GDM1 (cell line): ENCODE results near the gene ABCC1.
"Not testable (repeated sequence)": the region's sequence is repeated elsewhere in the genome, so short reads cannot be mapped to it uniquely, and the experiment has no call there.

Experiments
- DNase-seq: peaks from one replicate; lab custom pipeline; 2025; lab: John Stamatoyannopoulos, UW

Gene ABCC1

DNA sequence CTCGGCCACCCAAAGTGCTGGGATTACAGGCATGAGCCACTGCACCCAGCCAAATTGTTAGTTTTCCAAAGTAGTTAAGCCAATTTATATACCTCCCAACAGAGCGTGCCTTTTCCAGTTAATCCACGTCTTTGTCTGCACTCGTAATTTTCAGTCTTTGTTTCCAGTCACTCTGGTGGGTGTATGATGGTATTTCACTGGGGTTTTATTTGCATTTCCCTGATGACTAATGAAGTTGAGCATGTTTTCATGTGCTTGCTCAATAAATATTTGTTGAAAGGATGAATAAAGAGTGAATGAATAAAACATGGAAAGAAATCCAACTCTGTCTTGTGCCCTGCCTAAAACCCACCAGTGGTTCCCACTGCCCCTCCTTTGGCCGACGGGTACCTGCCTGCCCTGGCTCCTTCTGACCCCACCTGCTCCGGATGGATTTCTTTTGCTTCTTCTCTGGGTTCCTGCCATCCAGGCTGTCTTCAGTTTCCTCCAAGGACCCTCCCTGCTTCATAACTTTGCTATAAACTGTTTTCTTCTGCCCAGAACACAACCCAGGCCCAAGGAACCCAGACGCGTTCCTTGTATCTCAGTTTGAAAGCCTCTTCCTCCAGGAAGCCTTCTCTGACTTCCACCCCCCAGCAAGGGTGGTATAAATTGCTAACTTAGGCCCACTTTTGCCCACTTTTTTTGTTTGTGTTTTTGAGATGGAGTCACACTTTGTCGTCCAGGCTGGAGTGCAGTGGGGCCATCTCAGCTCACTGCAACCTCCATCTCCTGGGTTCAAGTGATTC lies 3.0 kb upstream of the ABCC1 start:
- DNase-seq = no peak

- DNase-seq = no peak
Measured at GRCh38 chr16:15947983-15948509, 1.4 kb upstream of the ABCC1 start.

DNA sequence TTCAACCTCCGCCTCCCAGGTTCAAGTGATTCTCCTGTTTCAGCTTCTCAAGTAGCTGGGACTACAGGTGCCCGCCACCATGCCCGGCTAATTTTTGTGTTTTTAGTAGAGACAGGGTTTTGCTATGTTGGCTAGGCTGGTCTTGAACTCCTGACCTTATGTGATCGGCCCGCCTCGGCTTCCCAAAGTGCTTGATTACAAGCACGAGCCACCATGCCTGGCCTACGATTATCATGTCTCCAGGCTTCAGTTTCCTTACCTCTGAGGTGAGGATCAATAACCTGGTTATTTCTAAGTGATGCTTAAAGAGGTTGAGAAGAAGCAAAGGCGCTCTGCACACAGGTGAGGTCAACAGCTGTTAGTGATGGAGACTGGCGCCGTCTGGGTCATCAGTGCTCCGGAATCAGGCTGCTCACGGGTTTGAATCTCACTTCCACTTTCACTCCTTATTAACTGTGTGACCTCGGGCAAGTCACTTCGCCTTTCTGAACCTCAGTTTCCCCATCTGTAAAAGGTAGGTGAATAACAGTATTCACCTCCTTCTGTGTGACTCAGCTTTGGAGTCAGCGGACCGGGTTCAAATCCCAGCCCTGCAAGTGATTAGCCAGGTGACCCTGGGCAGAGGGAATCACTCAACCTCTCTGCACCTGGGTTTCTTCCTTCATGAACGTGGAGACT lies 745 bp upstream of the ABCC1 start:
- DNase-seq = no peak

GRCh38 chr16:15950161-15950854 lies 892 bp downstream of the ABCC1 start:
- DNase-seq = no peak

DNA sequence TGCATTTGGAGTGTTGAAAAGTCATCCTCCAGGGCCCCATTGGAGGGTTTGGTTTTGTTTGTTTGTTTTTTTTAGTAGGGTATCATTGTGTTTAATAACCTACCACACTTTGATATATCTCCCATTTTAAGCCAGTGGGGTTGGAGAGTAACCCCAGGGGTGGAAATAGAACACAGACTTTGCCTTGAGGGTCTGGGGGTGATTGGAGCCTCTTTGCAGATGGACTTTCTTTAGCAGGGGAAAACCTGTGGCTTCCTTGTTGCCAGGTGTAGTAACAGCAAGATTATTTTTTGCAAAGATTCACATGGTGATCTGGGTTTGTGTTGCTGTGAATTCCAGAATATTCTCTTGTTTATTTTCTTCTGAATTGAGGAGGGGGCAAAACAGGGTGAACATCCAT lies 1.5 kb downstream of the ABCC1 start:
- no peak for DNase-seq

DNA sequence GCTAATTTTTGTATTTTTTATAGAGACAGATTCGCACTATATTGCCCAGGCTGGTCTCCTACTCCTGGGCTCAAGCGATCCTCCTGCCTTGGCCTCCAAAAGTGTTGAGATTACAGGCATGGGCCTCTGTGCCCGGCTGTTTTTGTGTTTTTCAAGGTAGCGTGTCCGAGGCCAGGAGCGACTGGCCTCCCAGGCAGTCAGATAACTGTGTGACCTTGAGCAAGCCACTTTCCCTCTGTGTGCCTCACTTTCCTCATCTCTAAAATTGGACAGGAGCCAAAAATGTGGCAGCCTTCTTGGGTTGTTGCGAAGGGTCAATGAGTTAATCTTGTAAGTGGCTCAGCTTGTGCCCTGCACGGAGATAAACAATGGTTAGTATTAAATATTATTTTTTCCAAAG lies 2.4 kb downstream of the ABCC1 start:
- no peak for DNase-seq

DNA sequence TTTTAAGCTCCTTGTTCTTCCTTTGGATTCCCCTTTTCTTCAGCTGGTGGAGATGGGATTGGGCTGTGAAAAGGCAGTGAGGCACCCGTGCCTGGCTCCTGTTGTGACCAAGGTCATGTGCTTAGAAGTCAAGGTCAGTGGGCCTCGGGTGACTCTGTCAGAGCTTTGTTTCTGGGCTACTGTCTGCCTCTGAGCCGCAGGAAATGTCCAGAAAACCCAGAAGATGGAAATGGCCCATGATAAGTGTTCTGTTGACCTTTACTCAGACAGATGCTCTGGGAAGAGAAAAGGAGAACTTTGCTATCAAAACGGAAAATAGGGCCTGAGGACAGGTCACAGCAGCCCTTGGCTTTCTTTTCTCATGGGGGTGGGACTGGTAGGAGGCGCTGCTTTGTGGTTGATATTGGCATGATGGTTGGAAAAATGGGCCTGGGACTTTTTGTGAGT lies 2.9 kb downstream of the ABCC1 start:
- no peak for DNase-seq

DNA sequence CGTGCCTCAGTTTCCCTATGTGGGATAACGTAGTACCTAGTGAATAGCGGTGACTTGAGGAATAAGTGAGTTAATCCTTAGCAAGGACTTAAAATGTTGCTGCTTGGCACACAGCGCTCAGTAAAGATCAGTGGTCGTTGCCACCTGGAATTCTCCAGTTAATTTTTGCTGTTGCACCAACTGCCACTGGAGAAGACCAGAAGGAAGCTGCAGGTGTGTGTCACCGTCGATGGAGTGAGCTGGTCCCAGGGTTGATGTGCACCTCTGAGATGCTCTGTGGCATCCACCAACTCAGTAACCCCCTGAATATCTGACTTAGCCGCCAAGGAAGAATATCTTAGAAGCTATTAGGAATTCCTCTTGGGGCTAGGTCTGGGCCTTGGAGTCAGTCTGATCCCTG lies 4.1 kb downstream of the ABCC1 start:
- DNase-seq = no peak

GRCh38 chr16:15953929-15954813 lies 4.8 kb downstream of the ABCC1 start:
- no peak for DNase-seq

DNA sequence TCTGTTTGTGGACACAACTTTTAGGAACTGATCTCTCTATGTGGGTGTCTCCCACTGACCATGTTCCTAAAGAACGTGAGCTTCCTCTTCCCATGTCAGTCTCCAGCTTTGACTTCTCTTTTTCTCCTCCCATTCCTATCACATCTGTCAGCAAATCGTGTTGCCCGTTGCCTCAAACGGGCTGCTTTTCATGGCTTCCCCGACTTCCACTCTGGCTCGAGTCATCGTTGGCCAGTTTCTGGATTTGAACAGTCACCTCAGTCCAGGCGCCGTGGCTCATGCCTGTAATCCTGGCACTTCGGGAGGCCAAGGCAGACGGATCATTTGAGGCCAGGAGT lies 5.4 kb downstream of the ABCC1 start:
- no peak for DNase-seq

DNA sequence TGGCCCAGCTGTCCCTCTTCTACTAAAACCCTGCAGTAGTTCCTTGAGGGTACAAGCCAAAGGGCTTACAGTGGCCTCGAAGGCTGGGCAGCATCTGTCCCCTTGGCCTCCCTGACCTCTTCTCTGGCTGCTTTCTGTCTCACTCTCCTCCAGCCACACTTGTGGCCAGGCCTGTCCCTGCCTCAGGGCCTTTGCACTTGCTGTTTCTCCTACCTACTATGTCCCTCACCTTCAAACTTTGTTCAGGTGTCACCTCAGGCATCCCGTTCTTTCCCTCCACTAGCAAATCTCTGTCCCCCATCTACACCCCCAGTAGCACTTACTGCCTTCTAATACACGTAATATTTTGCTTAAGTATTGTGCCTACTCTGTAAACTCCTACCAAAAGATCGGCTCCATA lies 6.0 kb downstream of the ABCC1 start:
- no peak for DNase-seq

DNA sequence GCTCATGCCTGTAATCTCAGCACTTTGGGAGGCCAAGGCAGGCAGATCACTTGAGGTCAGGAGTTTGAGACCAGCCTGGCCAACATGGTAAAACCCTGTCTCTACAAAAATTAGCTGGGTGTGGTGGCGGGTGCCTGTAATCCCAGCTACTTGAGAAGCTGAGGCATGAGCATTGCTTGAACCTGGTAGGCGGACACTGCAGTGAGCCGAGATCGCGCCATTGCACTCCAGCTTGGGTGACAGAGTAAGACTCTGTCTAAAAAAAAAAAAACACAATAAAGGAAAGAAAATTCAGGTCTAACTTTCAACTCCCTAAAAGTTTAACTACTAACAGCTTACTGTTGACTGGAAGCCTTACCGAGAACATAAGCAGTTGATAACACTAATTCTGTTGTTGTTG lies 6.7 kb downstream of the ABCC1 start:
- not testable (repeated sequence) for DNase-seq

- DNase-seq = no peak
Measured at GRCh38 chr16:15958703-15959348, 9.4 kb downstream of the ABCC1 start.

DNA sequence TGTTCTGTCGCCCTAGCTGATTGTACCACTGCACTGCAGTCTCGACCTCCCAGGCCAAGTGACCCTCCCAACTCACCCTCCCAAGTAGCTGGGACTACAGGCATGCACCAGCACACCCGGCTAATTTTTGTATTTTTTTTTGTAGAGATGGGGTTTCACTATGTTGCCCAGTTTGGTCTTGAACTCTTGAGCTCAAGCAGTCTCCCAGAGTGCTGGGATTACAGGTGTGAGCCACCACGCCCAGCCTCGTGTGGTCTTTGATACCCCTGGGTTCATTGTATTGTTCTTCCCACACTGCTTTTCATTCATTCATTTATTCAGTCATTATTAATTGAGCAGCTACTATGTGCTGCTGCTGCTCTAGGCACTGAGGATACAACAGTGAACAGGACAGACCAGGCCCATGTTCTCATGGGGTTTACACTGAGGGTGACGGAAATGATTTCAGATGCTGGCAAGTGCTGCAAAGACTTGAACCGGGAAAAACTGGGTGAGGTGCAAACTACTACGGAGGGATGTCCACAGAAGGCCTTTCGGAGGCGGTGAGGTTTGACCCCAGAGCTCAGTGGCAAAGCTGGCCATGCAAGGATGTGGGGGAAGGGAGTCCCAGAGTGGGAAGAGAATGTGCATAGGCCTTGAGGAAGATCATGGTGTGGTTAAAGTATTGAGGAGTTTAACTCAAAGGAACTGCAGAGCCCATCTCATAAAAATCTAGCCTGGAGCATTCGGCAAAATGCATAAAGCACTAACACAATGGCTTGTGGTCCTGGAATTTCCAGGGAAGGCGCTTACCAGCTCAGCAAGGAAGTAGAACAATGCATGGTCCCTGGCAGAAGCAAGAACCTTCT lies 10.9 kb downstream of the ABCC1 start:
- no peak for DNase-seq

DNA sequence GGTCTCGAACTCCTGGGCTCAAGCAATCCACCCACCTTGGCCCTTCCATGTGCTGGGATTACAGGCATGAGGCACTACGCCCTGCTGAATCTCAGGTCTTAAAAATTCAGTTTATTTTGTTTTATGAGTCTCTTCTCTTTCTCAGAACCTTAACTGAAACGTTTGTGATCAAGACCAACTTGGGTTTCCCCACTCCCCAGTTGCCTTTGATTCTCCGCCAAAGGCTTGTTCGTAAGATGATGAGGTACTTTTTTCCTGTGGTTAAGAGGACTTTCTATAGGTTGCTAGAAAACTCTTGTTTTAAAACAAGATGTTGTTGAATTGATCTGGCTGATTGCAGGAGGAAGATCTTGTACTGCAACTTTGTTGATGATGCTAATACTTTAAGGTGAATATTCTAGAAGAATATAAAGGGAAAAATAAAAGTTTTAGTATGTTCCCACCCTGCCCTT lies 11.7 kb downstream of the ABCC1 start:
- DNase-seq = no peak

- no peak for DNase-seq
Measured at GRCh38 chr16:15961571-15962090, 12.2 kb downstream of the ABCC1 start.

DNA sequence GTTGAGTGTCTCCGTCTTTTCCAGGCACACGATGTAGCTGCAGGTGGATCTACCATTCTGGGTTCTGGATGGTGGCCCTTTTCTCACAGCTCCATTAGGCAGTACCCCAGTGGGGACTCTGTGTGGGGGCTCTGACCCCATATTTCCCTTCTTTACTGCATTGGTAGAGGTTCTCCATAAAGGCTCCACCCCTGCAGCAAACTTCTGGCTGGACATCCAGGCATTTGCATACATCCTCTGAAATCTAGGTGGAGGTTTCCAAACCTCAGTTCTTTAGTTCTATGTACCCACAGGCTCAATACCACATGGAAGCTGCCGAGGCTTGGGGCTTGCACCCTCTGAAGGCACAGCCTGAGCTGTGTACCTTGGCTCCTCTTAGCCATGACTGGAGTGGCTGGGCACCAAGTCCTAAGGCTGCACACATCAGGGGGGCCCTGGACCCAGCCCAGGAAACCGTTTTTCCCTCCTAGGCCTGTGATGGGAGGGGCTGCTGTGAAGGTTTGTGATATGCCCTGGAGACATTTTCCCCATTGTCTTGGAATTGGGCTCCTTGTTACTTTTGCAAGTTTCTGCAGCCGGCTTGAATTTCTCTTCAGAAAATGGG lies 14.0 kb downstream of the ABCC1 start:
- DNase-seq = no peak

- DNase-seq = no peak
Measured at GRCh38 chr16:15966420-15966819, 17.0 kb downstream of the ABCC1 start.

DNA sequence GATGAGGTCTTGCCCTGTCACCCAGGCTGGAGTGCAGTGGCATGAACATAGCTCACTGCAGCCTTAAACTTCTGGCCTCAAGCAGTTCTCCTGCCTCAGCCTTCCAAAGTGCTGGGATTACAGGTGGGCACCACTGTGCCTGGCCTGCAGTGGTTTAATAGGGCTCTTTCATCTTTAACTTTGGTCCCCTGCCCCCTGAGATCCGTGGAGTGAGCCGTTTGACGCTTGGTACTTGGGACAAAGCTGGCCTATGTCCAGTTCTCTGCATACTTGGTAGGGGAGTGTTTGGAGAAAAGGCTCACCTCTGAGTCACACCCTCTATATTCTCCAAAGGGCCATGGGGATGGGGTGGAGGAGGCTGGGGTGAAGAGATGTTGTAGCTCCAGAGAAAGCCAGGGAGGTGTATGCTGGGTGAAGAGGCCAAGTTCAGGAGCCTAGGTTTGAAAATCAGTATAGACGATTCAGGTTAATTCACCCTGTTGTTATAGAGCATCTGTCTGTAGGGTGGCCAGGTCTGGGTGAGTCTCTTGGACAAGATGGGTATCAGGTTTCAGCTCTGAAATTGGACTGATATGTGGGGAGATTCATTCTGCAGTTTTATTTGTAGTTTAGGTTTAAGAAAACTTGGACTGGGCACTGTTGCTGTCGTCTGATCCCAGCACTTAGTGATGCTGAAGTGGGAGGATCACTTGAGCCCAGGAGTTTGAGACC lies 17.6 kb downstream of the ABCC1 start:
- no peak for DNase-seq
